ENCODE measurements around the gene STXBP2.

The STXBP2 gene

GRCh38 chr19:7689165-7689564, 52.3 kb downstream of the STXBP2 start (continued):
- TF ChIP-seq ZNF777 (tag by site-specific recombination; IDR thresholded peaks at IDR 0.05; ENCODE audit: borderline replicate concordance) = no peak
- no peak for TF ChIP-seq ZNF624 (tag by site-specific recombination; IDR thresholded peaks at IDR 0.05)

- Histone ChIP-seq H3K4me1 (ENCODE audit: control insufficient read depth, insufficient read depth, low read length) (no peaks in the 10 kb centered on the region), H3K36me3 (ENCODE audit: control insufficient read depth in 2 of 2, insufficient read depth in 1 of 2, low read length in 2 of 2) (no peaks in the 10 kb centered on the region), H3K4me3 (ENCODE audit: low read depth, low read length) (no peak overlapping the region), H3K9me3 (ENCODE audit: control insufficient read depth, insufficient read depth, low read depth, low read length) (no peaks in the 10 kb centered on the region), H3K27ac (ENCODE audit: extremely low read depth, low read depth, low read length) (no peak overlapping the region)
- CTCF ChIA-PET = interaction anchor here (1.3 kb wide), 1 partner anchor 10 kb away, joined by 3 read pairs; the partner anchor contains the start of gene TRAPPC5
- TF ChIP-seq KLF1 (tag by site-specific recombination; IDR thresholded peaks at IDR 0.05) (no peak), ZSCAN18 (tag by site-specific recombination; IDR thresholded peaks at IDR 0.05) (no peak), ZNF521 (tag by site-specific recombination; IDR thresholded peaks at IDR 0.05) (no peak), ZNF391 (tag by site-specific recombination; IDR thresholded peaks at IDR 0.05; ENCODE audit: borderline replicate concordance, low read depth) (no peak), PRDM6 (tag by site-specific recombination; IDR thresholded peaks at IDR 0.05) (no peak), OSR2 (tag by site-specific recombination; IDR thresholded peaks at IDR 0.05) (no peak)
- POLR2A ChIA-PET = no interaction called here
These were observed 53.9 kb downstream of the STXBP2 start for GRCh38 chr19:7690779-7691258.

GRCh38 chr19:7691497-7691896, 54.6 kb downstream of the STXBP2 start:
- Histone ChIP-seq H3K27ac (ENCODE audit: extremely low read depth, low read depth, low read length) (no peak overlapping the region), H3K4me3 (ENCODE audit: low read depth, low read length) (no peak overlapping the region), H3K36me3 (ENCODE audit: control insufficient read depth in 2 of 2, insufficient read depth in 1 of 2, low read length in 2 of 2) (no peaks in the 10 kb centered on the region), H3K4me1 (ENCODE audit: control insufficient read depth, insufficient read depth, low read length) (no peaks in the 10 kb centered on the region), H3K9me3 (ENCODE audit: control insufficient read depth, insufficient read depth, low read depth, low read length) (no peaks in the 10 kb centered on the region)
- TF ChIP-seq ZNF169 (tag by site-specific recombination; IDR thresholded peaks at IDR 0.05) = 0 out of 2 replicates have a peak, but pooled peaks have one; percentile 54
- 0 out of 2 replicates have a peak, but pooled peaks have one; percentile 26 for TF ChIP-seq ZNF248 (tag by site-specific recombination; IDR thresholded peaks at IDR 0.05)
- TF ChIP-seq ATF2 (tag by site-specific recombination; IDR thresholded peaks at IDR 0.05; ENCODE audit: low read depth) = peak; percentile 89
- 0 out of 2 replicates have a peak, but pooled peaks have one; percentile 6 for TF ChIP-seq ZNF658 (tag by site-specific recombination; IDR thresholded peaks at IDR 0.05)
- no peak for TF ChIP-seq ZBTB1 (tag by site-specific recombination; IDR thresholded peaks at IDR 0.05)
- TF ChIP-seq ZNF362 (tag by site-specific recombination; IDR thresholded peaks at IDR 0.05) = no peak
- TF ChIP-seq ZNF354C (tag by site-specific recombination; IDR thresholded peaks at IDR 0.05; ENCODE audit: borderline replicate concordance, low read depth) = no peak
- CTCF ChIA-PET = interaction anchor here (1.3 kb wide), 1 partner anchor 11 kb away, joined by 3 read pairs; the partner anchor contains the start of gene TRAPPC5
- POLR2A ChIA-PET = no interaction called here
